Heart left ventricle (tissue), 16 donors: ENCODE measurements around the gene OGDH. TPM values are rescaled to one million over a fixed set of nuclear protein-coding genes. Genes with fewer than 3 reads are reported as not detected.

Experiments
- ATAC-seq, 4 donors: fragments of 200-7000 bp; cut with Tn5 transposase; one replicate each; pipeline ENCODE4 v1.9.1; 2020 to 2022; ENCODE audit warnings: moderate library complexity in 4 of 4, mild to moderate bottlenecking in 3 of 4, moderate number of reproducible peaks in 1 of 4
- DNase-seq, 5 donors: peaks; one replicate each; pipeline ENCODE4 v3.0.0-alpha.2; 2020
- H3K27ac ChIP-seq, 12 donors: fragments of 200-600 bp; sonication (generic) in 4 of 12; one replicate each; pipeline versions ENCODE4 v1.5.0 to v1.8.0; 2016 to 2022; ENCODE audit warnings: mild to moderate bottlenecking in 2 of 12
- H3K27me3 ChIP-seq, 9 donors: fragments of 200-600 bp; sonication (generic) in 2 of 9; one replicate each; pipeline versions ENCODE4 v1.5.1 to v1.8.0; 2016 to 2022; ENCODE audit warnings: mild to moderate bottlenecking in 3 of 9
- H3K36me3 ChIP-seq, 9 donors: fragments of 200-600 bp; sonication (generic) in 2 of 9; one replicate each; pipeline versions ENCODE4 v1.5.0 to v1.8.0; 2018 to 2022; ENCODE audit warnings: mild to moderate bottlenecking in 2 of 9
- H3K4me1 ChIP-seq, 12 donors: fragments of 200-600 bp; sonication (generic) in 4 of 12; one replicate each; pipeline versions ENCODE4 v1.5.0 to v1.8.0; 2016 to 2022; ENCODE audit warnings: mild to moderate bottlenecking in 3 of 12
- H3K4me3 ChIP-seq, 12 donors: fragments of 200-600 bp; sonication (generic) in 4 of 12; one replicate each; pipeline versions ENCODE4 v1.5.0 to v1.8.0; 2017 to 2022; ENCODE audit warnings: mild to moderate bottlenecking in 9 of 12, moderate library complexity in 4 of 12
- H3K9me3 ChIP-seq, 12 donors: fragments of 200-600 bp; sonication (generic) in 4 of 12; one replicate each; pipeline versions ENCODE4 v1.5.0 to v1.8.0; 2016 to 2022; ENCODE audit warnings: mild to moderate bottlenecking in 1 of 12
- CTCF ChIP-seq, 12 donors: fragments of 200-600 bp; sonication (generic) in 4 of 12; IDR thresholded peaks; one replicate each; pipeline versions ENCODE4 v1.5.0 to v1.8.0; 2018 to 2022; ENCODE audit warnings: antibody characterized with exemption in 12 of 12, mild to moderate bottlenecking in 5 of 12
- POLR2A ChIP-seq, 2 donors: fragments of 450-650 bp; IDR thresholded peaks; one replicate each; pipeline ENCODE4 v1.6.1; 2017; ENCODE audit warnings: antibody characterized with exemption in 2 of 2, mild to moderate bottlenecking in 2 of 2, moderate library complexity in 2 of 2
- WGBS, 4 donors: extraction: QIAGEN DNeasy Blood & Tissue Kit in 2 of 4; methylation state at CpG; one replicate each; pipeline versions ENCODE4 v1.1.5 to v1.1.7; 2013 to 2018; 5-methylcytosine and 5-hydroxymethylcytosine counted together
- intact Hi-C, 10 donors: fragments of 100-400 bp; cut with DNase I; formaldehyde crosslinking; loops; one replicate each; pipeline versions ENCODE4 v1.11.1 to v1.14.2; 2022
- polyA plus RNA-seq, 2 donors: library from polyadenylated mRNA; stranded (reverse); fragments of 200-250 nt; gene quantifications; one replicate each; pipeline ENCODE4 v1.2.3, GENCODE V29; 2013
- total RNA-seq, 9 donors: library from RNA; depleted of rRNA in 2 of 9; stranded (reverse); fragments of >200 nt in 2 of 9; fragmentation: NEBNext Ultra II Directional in 3 of 9; extraction: Animal tissue kit (Norgen Biotek cat#: 25700) in 3 of 9; gene quantifications; one replicate each; pipeline versions ENCODE4 v1.1.0 to v1.2.4, GENCODE V29; 2016 to 2023
- donor health status: ischemic (EF 13 %, LVEDD 7.1; RV severe dilation, severe dysfunction).
- donor health status: healthy with polysubstance abuse.
- donor health status: DM: no; HTN: yes; CAD: no.
- donor health status: DM: no; HTN: no; CAD: no.
- donor health status: ischemic (EF 25% LVEDD 6.9; RV normal size, moderate dysfunction).
- donor health status: ischemic (EF 25% LVEDD 5.7; RV mildly dilated, moderate dysfunction).
- donor health status: healthy.
- donor health status: DM: yes; HTN: yes; CAD: no.
- donor health status: ischemic (EF 35%, LVEDD 5.7; RV mildly dilated, moderate dysfunction).
- donor health status: nonischemic (EF 11% LVEDD 7.7; RV severe dilation, severe dysfunction).
- donor health status: DM: yes; HTN: yes; CAD: no.
- donor health status: PGD.
- donor health status: ischemic (EF 29% LVEDD 5.4; RV normal size, mild dysfunction).
- donor health status: nonischemic (EF 23%, LVEDD 6.1; RV moderate dilation, normal function).

Gene OGDH
- total and polyA plus RNA-seq, 11 donors = 247 to 789 (median 633) TPM

GRCh38 chr7:44621034-44621749, 14.8 kb downstream of the OGDH start:
- H3K4me1 ChIP-seq = peaks cover 4 to 96% (median 63%) of the 10 kb centered on the region in 12 donors

GRCh38 chr7:44621750-44622103, 15.3 kb downstream of the OGDH start:
- Histone ChIP-seq H3K27ac (peak overlapping the region in 9 of 12 donors; percentile 14 to 84 (median 57)), H3K4me3 (no peak overlapping the region), H3K27me3 (no peaks in the 10 kb centered on the region), H3K36me3 (peaks cover 0 to 34% (median 21%) of the 10 kb centered on the region in 9 donors), H3K9me3 (no peaks in the 10 kb centered on the region), H3K4me1 (peaks cover 4 to 97% (median 66%) of the 10 kb centered on the region in 12 donors)
- WGBS, 4 donors = 68 to 77% (median 73%) methylated on average over 5 of the region's 5 CpGs
- peak in 1 of 4 donors; percentile 6 for ATAC-seq
- intact Hi-C loops = loop anchor here in 1 of 10 donors (2.0 kb wide), 1 partner anchor 13 kb away; no protein-coding TSS in a partner anchor
- no peak for TF ChIP-seq CTCF (IDR thresholded peaks at IDR 0.05)
- TF ChIP-seq POLR2A (IDR thresholded peaks at IDR 0.05) = no peak
- DNase-seq = no peak

More at GRCh38 chr7:44621034-44621749, 14.8 kb downstream of the OGDH start:
- intact Hi-C loops = loop anchor here in 1 of 10 donors (2.0 kb wide), 1 partner anchor 14 kb away; no protein-coding TSS in a partner anchor
- Histone ChIP-seq H3K27ac (peak overlapping the region in 10 of 12 donors; percentile 10 to 84 (median 54)), H3K36me3 (peaks cover 0 to 29% (median 16%) of the 10 kb centered on the region in 9 donors), H3K27me3 (no peaks in the 10 kb centered on the region), H3K9me3 (no peaks in the 10 kb centered on the region), H3K4me3 (no peak overlapping the region)
- WGBS, 4 donors = 58 to 71% (median 65%) methylated on average over 11 of the region's 11 CpGs
- DNase-seq (peak in 1 of 5 donors; percentile 68), ATAC-seq (peak in 3 of 4 donors; percentile 54 to 69 (median 56))
- TF ChIP-seq CTCF (IDR thresholded peaks at IDR 0.05) = no peak
- TF ChIP-seq POLR2A (IDR thresholded peaks at IDR 0.05) = no peak

- Histone ChIP-seq H3K4me3 (no peak overlapping the region), H3K27me3 (no peaks in the 10 kb centered on the region), H3K36me3 (peaks cover 0 to 40% (median 28%) of the 10 kb centered on the region in 9 donors), H3K27ac (peak overlapping the region in 11 of 12 donors; percentile 40 to 84 (median 57)), H3K4me1 (peaks cover 4 to 95% (median 66%) of the 10 kb centered on the region in 12 donors), H3K9me3 (no peaks in the 10 kb centered on the region)
- intact Hi-C loops = no loop called here
- DNase-seq (no peak), ATAC-seq (peak in 3 of 4 donors; percentile 57 to 65 (median 57))
- WGBS, 4 donors = 47 to 61% (median 53%) methylated on average over 5 of the region's 5 CpGs
- TF ChIP-seq CTCF (IDR thresholded peaks at IDR 0.05) (no peak), POLR2A (IDR thresholded peaks at IDR 0.05) (no peak)
Measured at GRCh38 chr7:44622342-44623151, 16.1 kb downstream of the OGDH start.

- H3K4me3 ChIP-seq = no peak overlapping the region
- peak overlapping the region in 3 of 12 donors; percentile 46 to 84 (median 57) for H3K27ac ChIP-seq
- no peaks in the 10 kb centered on the region for H3K9me3 ChIP-seq
- TF ChIP-seq POLR2A (IDR thresholded peaks at IDR 0.05) (no peak), CTCF (IDR thresholded peaks at IDR 0.05) (no peak)
- no peak for DNase-seq
- H3K36me3 ChIP-seq = peaks cover 0 to 47% (median 28%) of the 10 kb centered on the region in 9 donors
- peaks cover 0 to 86% (median 56%) of the 10 kb centered on the region in 12 donors for H3K4me1 ChIP-seq
- WGBS, 4 donors = 75 to 84% (median 81%) methylated on average over 9 of the region's 9 CpGs
- intact Hi-C loops = no loop called here
- no peaks in the 10 kb centered on the region for H3K27me3 ChIP-seq
- ATAC-seq = peak in 1 of 4 donors; percentile 5
Measured at GRCh38 chr7:44624318-44624717, 17.9 kb downstream of the OGDH start.
